Head of caudate nucleus (tissue), 42 donors: ENCODE results near the gene ASB3.
"Not testable (repeated sequence)": the region's sequence is repeated elsewhere in the genome, so short reads cannot be mapped to it uniquely, and the experiment has no call there.

ENCODE experiments used
- DNase-seq, 42 donors: peaks; one replicate each; pipeline versions ENCODE4 v3.0.0 to v3.0.0-alpha.2; 2020 to 2021; ENCODE audit warnings: mixed read lengths in 7 of 42
- intact Hi-C: fragments of 100-400 bp; cut with DNase I; formaldehyde crosslinking; loops from one replicate; pipeline ENCODE4 v1.15.0; 2022

ASB3 gene

DNA sequence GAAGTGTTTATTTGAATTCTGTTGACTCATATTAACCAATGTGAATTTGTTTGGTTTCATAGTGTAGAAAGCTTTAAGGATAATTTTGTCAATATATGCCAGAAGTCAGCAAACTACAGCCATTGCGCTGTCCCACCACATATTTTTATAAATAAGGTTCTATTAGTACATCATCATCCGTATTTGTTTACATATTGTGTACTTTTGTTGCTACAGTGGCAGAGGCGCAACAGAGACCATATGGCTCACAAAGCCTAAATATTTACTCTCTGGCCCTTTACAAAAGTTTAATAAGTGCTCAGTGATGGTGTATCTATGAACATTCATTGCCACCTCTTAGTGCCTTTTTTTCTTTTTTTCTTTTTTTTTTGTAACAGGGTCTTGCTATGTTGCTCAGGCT lies 6.5 kb upstream of the ASB3 start:
- intact Hi-C loops, result no loop called here
- no peak for DNase-seq

GRCh38 chr2:53787614-53788289 lies 999 bp upstream of the ASB3 start:
- peak in 11 of 42 donors; percentile 7 to 54 (median 20) for DNase-seq
- intact Hi-C loops, result no loop called here

DNA sequence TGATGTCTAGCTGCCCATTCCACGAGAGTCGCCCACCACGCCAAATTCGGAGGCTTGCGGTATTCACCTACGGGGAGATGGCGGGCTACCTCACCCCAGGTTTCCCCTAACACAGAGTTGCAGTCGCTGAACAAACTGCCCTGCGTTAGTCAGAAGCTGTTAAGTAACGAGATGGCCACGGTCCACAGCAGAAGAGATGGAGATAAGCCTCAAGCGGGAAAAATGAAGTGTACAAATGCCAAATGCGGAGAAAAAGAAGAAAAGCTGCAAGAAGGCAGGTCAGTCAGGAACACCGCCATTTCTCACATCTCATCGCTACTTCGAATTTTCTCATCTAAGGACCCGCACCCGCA lies 425 bp downstream of the ASB3 start:
- DNase-seq, result peak in 28 of 42 donors; percentile 7 to 49 (median 28)
- intact Hi-C loops, result no loop called here

- intact Hi-C loops, result no loop called here
- DNase-seq, result no peak
These were observed 1.4 kb downstream of the ASB3 start for GRCh38 chr2:53785366-53785765.

GRCh38 chr2:53784436-53784835 lies 2.3 kb downstream of the ASB3 start:
- DNase-seq, result no peak
- intact Hi-C loops, result no loop called here

GRCh38 chr2:53782676-53783075 lies 4.1 kb downstream of the ASB3 start:
- intact Hi-C loops, result no loop called here
- no peak for DNase-seq

GRCh38 chr2:53780056-53780455 lies 6.7 kb downstream of the ASB3 start:
- no peak for DNase-seq
- intact Hi-C loops, result no loop called here

DNA sequence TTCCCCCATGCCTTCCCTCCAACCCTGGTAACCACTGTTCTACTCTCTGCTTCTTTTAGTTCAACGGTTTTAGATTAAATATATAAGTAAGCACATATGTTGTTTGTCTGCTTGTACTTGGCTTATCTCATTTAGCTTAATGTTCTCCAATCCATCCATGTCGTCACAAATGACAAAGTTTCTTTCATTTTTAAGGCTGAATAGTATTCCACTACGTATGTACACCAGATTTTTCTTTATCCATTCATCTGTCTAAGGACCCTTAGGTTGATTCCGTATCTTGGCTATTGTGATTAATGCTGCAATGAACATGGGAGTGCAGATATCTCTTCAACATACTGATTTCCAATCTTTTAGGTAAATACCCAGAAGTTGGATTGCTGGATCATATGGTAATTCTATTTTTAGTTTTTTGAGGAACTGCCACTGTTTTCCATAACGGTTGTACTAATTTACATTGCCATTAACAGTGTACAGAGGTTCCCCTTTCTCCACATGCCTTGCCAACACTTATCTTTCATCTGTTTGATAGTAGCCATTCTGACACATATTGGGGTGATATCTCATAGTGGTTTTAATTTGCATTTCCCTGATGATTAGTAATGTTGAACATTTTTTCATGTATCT lies 8.1 kb downstream of the ASB3 start:
- no peak for DNase-seq
- intact Hi-C loops, result no loop called here

DNA sequence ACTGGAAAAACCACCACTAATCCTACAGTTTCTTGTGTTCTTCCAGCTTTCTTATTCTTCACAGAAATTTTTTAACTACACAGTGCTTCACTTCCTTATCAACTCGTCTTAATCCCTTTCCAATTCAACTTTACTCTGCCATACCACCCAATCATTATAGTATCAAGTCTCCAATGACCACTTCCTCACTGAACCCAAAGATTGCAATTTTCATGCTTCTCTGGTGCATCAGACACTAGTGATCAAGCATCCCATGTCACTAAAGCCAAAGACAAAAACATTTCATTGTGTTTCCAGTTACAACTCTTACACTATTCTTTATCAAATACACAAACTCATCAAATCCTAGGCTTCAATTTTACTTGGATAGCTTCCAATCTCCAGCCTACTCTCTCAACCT lies 9.6 kb downstream of the ASB3 start:
- intact Hi-C loops, result no loop called here
- DNase-seq, result no peak

GRCh38 chr2:53770264-53770663 lies 16.5 kb downstream of the ASB3 start:
- no peak for DNase-seq
- intact Hi-C loops, result no loop called here

DNA sequence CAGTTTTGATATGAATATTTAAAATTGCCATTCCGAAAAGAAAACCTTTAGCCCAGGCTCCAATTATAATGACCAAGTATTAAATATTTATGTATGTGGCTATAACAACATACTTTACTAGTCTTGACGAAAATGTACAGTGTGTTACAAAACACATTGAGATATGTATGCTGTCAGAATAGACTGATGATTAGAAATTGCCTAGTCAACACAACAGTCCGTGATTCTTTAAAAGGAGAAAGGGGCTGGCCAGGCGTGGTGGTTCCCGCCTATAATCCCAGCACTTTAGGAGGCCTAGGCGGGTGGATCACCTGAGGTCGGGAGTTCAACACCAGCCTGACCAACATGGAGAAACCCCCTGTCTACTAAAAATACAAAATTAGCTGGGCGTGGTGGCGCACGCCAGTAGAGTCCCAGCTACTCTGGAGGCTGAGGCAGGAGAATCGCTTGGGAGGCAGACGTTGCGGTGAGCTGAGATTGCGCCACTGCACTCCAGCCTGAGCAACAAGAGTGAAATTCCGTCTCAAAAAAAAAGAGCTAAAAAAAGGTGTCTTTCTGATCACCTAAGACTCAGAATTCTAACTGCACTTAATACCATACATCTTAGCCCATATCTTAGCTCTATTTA lies 17.3 kb downstream of the ASB3 start:
- DNase-seq, result no peak
- intact Hi-C loops, result no loop called here

DNA sequence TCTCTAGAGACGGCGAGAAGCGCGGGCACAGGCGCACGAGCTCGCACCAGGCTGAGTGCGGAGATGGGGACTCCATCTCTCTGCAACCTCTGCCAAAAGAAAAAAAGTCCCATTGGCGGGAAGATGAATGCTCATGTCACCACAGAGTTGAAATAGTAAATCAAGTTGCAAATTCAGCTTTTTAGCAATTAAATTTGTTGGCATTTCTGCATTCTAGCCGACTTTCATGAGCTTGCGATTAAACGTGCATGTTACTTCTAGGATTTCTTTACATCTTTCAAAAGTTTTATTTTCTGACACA lies 18.6 kb downstream of the ASB3 start:
- intact Hi-C loops, result no loop called here
- peak in 18 of 42 donors; percentile 45 to 85 (median 66) for DNase-seq

- DNase-seq, result peak; percentile 69 to 94 (median 88)
- intact Hi-C loops, result no loop called here
These were observed 19.1 kb downstream of the ASB3 start, which contains the start of gene CHAC2 for GRCh38 chr2:53767405-53768241. Gene CHAC2 (plus strand): TSS chr2:53767804. CDS start chr2:53767887, 83 bp downstream.

- no peak for DNase-seq
- intact Hi-C loops, result no loop called here
These were observed 21.0 kb downstream of the ASB3 start for GRCh38 chr2:53765767-53766166.

GRCh38 chr2:53757206-53757605 lies 29.5 kb downstream of the ASB3 start:
- intact Hi-C loops, DNase-seq: not testable (repeated sequence)

- DNase-seq, result no peak
- intact Hi-C loops, result no loop called here
These were observed 30.1 kb downstream of the ASB3 start for GRCh38 chr2:53756644-53757043.

- intact Hi-C loops, result no loop called here
- no peak for DNase-seq
These were observed 31.6 kb downstream of the ASB3 start for GRCh38 chr2:53755121-53755520.

- DNase-seq, result no peak
- intact Hi-C loops, result no loop called here
These were observed 33.7 kb downstream of the ASB3 start for GRCh38 chr2:53753041-53753440.

DNA sequence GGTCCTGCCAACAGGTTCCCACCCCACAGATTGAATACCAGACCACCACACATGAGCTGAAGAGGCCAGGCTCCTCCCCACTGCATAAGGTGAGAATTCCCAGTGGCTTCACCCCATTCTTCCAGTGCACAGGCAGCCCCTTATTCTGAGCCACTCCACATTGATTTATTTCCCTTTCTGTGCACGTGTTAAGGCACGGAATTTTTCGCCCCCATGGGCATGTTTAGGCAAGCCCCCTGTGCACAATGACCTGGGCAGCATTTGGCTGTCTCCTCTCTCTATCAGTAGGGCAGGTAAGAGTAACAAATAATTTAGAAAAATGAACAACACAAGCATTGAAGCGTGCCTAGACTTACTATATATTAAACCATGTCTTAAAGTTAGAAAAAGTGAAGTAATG lies 34.4 kb downstream of the ASB3 start:
- no peak for DNase-seq
- intact Hi-C loops, result no loop called here

GRCh38 chr2:53751728-53752127 lies 35.0 kb downstream of the ASB3 start:
- DNase-seq, result no peak
- intact Hi-C loops, result no loop called here
